Endothelial cell of umbilical vein (primary cell): ENCODE data around the gene IGSF22. TPM values are rescaled to one million over a fixed set of nuclear protein-coding genes. Genes with fewer than 3 reads are reported as not detected.

Source experiments
- BruUV-seq: library from RNA; stranded (reverse); fragments of 400-500 nt; replicated peaks from 2 replicates; lab custom pipeline; 2021; lab: Mats Ljungman, UMichigan
- CTCF ChIA-PET: fragments of 300-600, 350-600 bp; sonication (Branson Sonifier 250); formaldehyde crosslinking; loops from one replicate; lab custom pipeline; 2021; ENCODE audit warnings: antibody characterized with exemption, inconsistent platforms; lab: Charles Lee
- POLR2A ChIA-PET: fragments of 300-600, 350-600 bp; sonication (Branson Sonifier 250); formaldehyde crosslinking; loops from one replicate; lab custom pipeline; 2021; ENCODE audit warnings: antibody characterized with exemption, inconsistent platforms; lab: Charles Lee
- DNase-seq: peaks from one replicate; pipeline ENCODE4 v3.0.0-alpha.2; 2011; ENCODE audit warnings: low read depth, low spot score
- FAIRE-seq: peaks from 2 replicates; lab custom pipeline; 2011; peaks lifted over from hg19 to GRCh38; lab: Jason Lieb, UNC
- H2AFZ ChIP-seq: 2 replicates; pipeline ENCODE4 v1.6.0; 2012; ENCODE audit warnings: low read depth, low read length, control low read depth, inconsistent platforms
- H3K27ac ChIP-seq: 2 replicates; pipeline ENCODE4 v1.5.1; 2011; ENCODE audit warnings: low read depth, mild to moderate bottlenecking, control low read depth, low read length, moderate library complexity; ENCODE audit not compliant: insufficient read depth
- H3K27me3 ChIP-seq, 2 experiments: 2 replicates each; pipeline versions ENCODE4 v1.6.0 to v1.6.1; 2011; ENCODE audit warnings: low read length in 2 of 2, mixed read lengths in 1 of 2; ENCODE audit not compliant: control insufficient read depth in 2 of 2, insufficient read depth in 2 of 2
- H3K36me3 ChIP-seq, 2 experiments: 2 replicates in 1 of 2; 3 replicates in 1 of 2; pipeline ENCODE4 v1.5.1; 2011; ENCODE audit warnings: low read length in 2 of 2, mild to moderate bottlenecking in 1 of 2, moderate library complexity in 1 of 2; ENCODE audit not compliant: control insufficient read depth in 2 of 2, insufficient read depth in 2 of 2; ENCODE audit errors: extremely low read depth in 1 of 2
- H3K4me1 ChIP-seq: 3 replicates; pipeline ENCODE4 v1.5.1; 2011; ENCODE audit warnings: mild to moderate bottlenecking, low read length; ENCODE audit not compliant: control insufficient read depth, insufficient read depth; ENCODE audit errors: extremely low read depth
- H3K4me2 ChIP-seq: 2 replicates; pipeline ENCODE4 v1.6.1; 2011; ENCODE audit warnings: low read length, control low read depth, mixed read lengths; ENCODE audit not compliant: insufficient read depth
- H3K4me3 ChIP-seq, 3 experiments: fragments of 200-600 bp in 1 of 3; sonication (generic), shearing (Covaris generic) in 1 of 3; replicated peaks in 1 of 3; 2 replicates each; pipeline ENCODE4 v1.5.1; 2011 to 2016; ENCODE audit warnings: control low read depth in 3 of 3, low read length in 3 of 3, mild to moderate bottlenecking in 2 of 3, inconsistent platforms in 1 of 3, low read depth in 1 of 3, moderate library complexity in 1 of 3; ENCODE audit not compliant: insufficient read depth in 1 of 3
- H3K79me2 ChIP-seq: 2 replicates; pipeline ENCODE4 v1.6.0; 2012; ENCODE audit warnings: low read length, inconsistent platforms; ENCODE audit not compliant: control insufficient read depth, insufficient read depth
- H3K9ac ChIP-seq: replicated peaks from 2 replicates; pipeline ENCODE3; 2011; ENCODE audit warnings: low read length, control low read depth; ENCODE audit not compliant: insufficient read depth; ENCODE audit errors: extremely low read depth
- H3K9me1 ChIP-seq: replicated peaks from 3 replicates; pipeline ENCODE4 v1.6.0; 2011; ENCODE audit warnings: mild to moderate bottlenecking, low read length; ENCODE audit not compliant: control insufficient read depth, insufficient read depth; ENCODE audit errors: extremely low read depth
- H3K9me3 ChIP-seq: replicated peaks from 2 replicates; pipeline ENCODE4 v1.5.1; 2012; ENCODE audit warnings: low read length, inconsistent platforms; ENCODE audit not compliant: control insufficient read depth, insufficient read depth
- H4K20me1 ChIP-seq: replicated peaks from 2 replicates; pipeline ENCODE3; 2011; ENCODE audit warnings: mild to moderate bottlenecking, low read length; ENCODE audit not compliant: control insufficient read depth, insufficient read depth; ENCODE audit errors: extremely low read depth
- CTCF ChIP-seq, 2 donors: IDR thresholded peaks; 1 replicate in 1 of 2; 2 replicates in 1 of 2; pipeline ENCODE4 v1.5.1; 2011; ENCODE audit warnings: low read length in 2 of 2, mild to moderate bottlenecking in 2 of 2, moderate library complexity in 2 of 2, control low read depth in 1 of 2, inconsistent platforms in 1 of 2, low read depth in 1 of 2; ENCODE audit not compliant: insufficient read depth in 1 of 2; ENCODE audit errors: extremely low read depth in 1 of 2
- EZH2 ChIP-seq: IDR thresholded peaks from 2 replicates; pipeline ENCODE4 v1.6.1; 2012; ENCODE audit warnings: borderline replicate concordance, low read depth, mild to moderate bottlenecking, moderate library complexity, low read length, inconsistent platforms; ENCODE audit not compliant: severe bottlenecking
- FOS ChIP-seq: IDR thresholded peaks from 2 replicates; pipeline ENCODE4 v1.6.1; 2011; ENCODE audit warnings: mild to moderate bottlenecking, low read length, moderate library complexity, borderline replicate concordance; ENCODE audit not compliant: insufficient read depth
- GATA2 ChIP-seq: IDR thresholded peaks from 2 replicates; pipeline ENCODE4 v1.7.0; 2011; ENCODE audit warnings: low read depth, mild to moderate bottlenecking, moderate library complexity, mixed read lengths, low read length; ENCODE audit not compliant: insufficient read length, insufficient read depth
- JUN ChIP-seq: IDR thresholded peaks from 2 replicates; pipeline ENCODE4 v1.6.1; 2011; ENCODE audit warnings: borderline replicate concordance, low read depth; ENCODE audit not compliant: insufficient read length, insufficient read depth
- MAX ChIP-seq: IDR thresholded peaks from 2 replicates; pipeline ENCODE4 v1.6.1; 2011; ENCODE audit not compliant: insufficient read depth, insufficient read length
- MYC ChIP-seq: IDR thresholded peaks from one replicate; pipeline ENCODE4 v1.6.1; 2011; ENCODE audit warnings: mild to moderate bottlenecking, low read depth, low read length
- POLR2A ChIP-seq: IDR thresholded peaks from 2 replicates; pipeline ENCODE4 v1.6.1; 2012; ENCODE audit warnings: low read depth, mild to moderate bottlenecking, control low read depth, low read length
- POLR2AphosphoS5 ChIP-seq: IDR thresholded peaks from 2 replicates; pipeline ENCODE4 v1.6.1; 2012; ENCODE audit warnings: low read depth, mild to moderate bottlenecking, control low read depth, low read length, moderate library complexity; ENCODE audit not compliant: insufficient read depth
- dilution Hi-C: fragments of 300-500 bp; cut with MboI; formaldehyde crosslinking; loops from one replicate; pipeline ENCODE4 v1.15.0; 2019; ENCODE audit warnings: low sequenced_read_pairs; ENCODE audit not compliant: extremely low pct_ligation_motif_present
- intact Hi-C: fragments of 100-400 bp; cut with micrococcal nuclease; formaldehyde crosslinking; loops from one replicate; pipeline ENCODE4 v1.10.0; 2022
- polyA plus RNA-seq, 4 experiments: library from polyadenylated mRNA; depleted of rRNA in 3 of 4; stranded (reverse) in 3 of 4; unstranded in 1 of 4; fragments of >200 nt; gene quantifications; 2 replicates each; pipeline versions ENCODE4 v1.2.1 to v1.2.3, GENCODE V29; 2011 to 2012; ENCODE audit warnings: missing spikeins in 1 of 4
- total RNA-seq: library from RNA; stranded (reverse); gene quantifications from 2 replicates; pipeline ENCODE4 v1.2.3, GENCODE V29; 2021

The IGSF22 gene
- total and polyA plus RNA-seq, 2 donors (not counting 3 experiments of a cell fraction or from before 2014, with no cell fraction given): not detected

- H3K27me3 ChIP-seq: peaks cover 0 to 3% of the 10 kb centered on the region in 2 experiments
- no peak overlapping the region for H3K4me3 ChIP-seq
- no peak for TF ChIP-seq JUN
- TF ChIP-seq CTCF (IDR thresholded peaks at IDR 0.05; ENCODE audit: extremely low read depth in 1 of 2, insufficient read depth in 1 of 2, low read depth in 1 of 2, low read length in 2 of 2): no peak
- no peak for TF ChIP-seq POLR2AphosphoS5
- no peak for TF ChIP-seq MAX
- TF ChIP-seq GATA2: no peak
- TF ChIP-seq POLR2A: no peak
- TF ChIP-seq MYC: no peak
- TF ChIP-seq FOS: no peak
- TF ChIP-seq EZH2: no peak
- ChIA-PET CTCF (interaction anchor here (1.4 to 3.1 kb wide), 3 partner anchors 9 to 27 kb away, joined by 5 to 15 read pairs (median 6); no protein-coding TSS in a partner anchor), POLR2A (no interaction called here)
- H3K79me2 ChIP-seq: no peaks in the 10 kb centered on the region
- H3K9me1 ChIP-seq: no peaks in the 10 kb centered on the region
- H2AFZ ChIP-seq: no peak overlapping the region
- H3K9ac ChIP-seq: no peak overlapping the region
- dilution Hi-C loops: no loop called here
- intact Hi-C loops: no loop called here
- no peak for DNase-seq
- H3K9me3 ChIP-seq: no peaks in the 10 kb centered on the region
- no peak overlapping the region for H3K27ac ChIP-seq
- no peak for FAIRE-seq
- BruUV-seq: no TSS peak
- no peak overlapping the region for H3K4me2 ChIP-seq
- H3K4me1 ChIP-seq: no peaks in the 10 kb centered on the region
- H4K20me1 ChIP-seq: no peaks in the 10 kb centered on the region
- H3K36me3 ChIP-seq: no peaks in the 10 kb centered on the region
Measured at GRCh38 chr11:18737642-18738041, 11.7 kb upstream of the IGSF22 start.
